ENCODE results near the gene OSBPL5. TPM values are rescaled to one million over a fixed set of nuclear protein-coding genes. Genes with fewer than 3 reads are reported as not detected.

OSBPL5 gene
- total and polyA plus RNA-seq, 2 donors from 2014 or later = 8.5 to 63.0 TPM

- DNase-seq (peak in 2 of 5 donors; percentile 45 to 62), FAIRE-seq (no peak)
- no peaks in the 10 kb centered on the region for H3K27me3 ChIP-seq (ENCODE audit: control insufficient read depth, insufficient read depth, low read length)
- no peak overlapping the region for H3K27ac ChIP-seq (ENCODE audit: low read depth in 2 of 2, low read length in 2 of 2)
- no peaks in the 10 kb centered on the region for H3K36me3 ChIP-seq (ENCODE audit: control insufficient read depth in 2 of 3, insufficient read depth in 3 of 3, low read length in 3 of 3)
- H3K4me3 ChIP-seq (ENCODE audit: low read length in 3 of 3) = no peak overlapping the region
- H3K9me3 ChIP-seq (ENCODE audit: control insufficient read depth in 2 of 3, insufficient read depth in 1 of 3, low read length in 3 of 3) = no peaks in the 10 kb centered on the region
- no peak for TF ChIP-seq CTCF (IDR thresholded peaks at IDR 0.05; ENCODE audit: borderline replicate concordance, extremely low read depth, insufficient read depth)
- intact Hi-C loops (cut with DNase I) = no loop called here
- peaks cover 0 to 35% (median 21%) of the 10 kb centered on the region in 3 donors for H3K4me1 ChIP-seq (ENCODE audit: control insufficient read depth in 2 of 3, insufficient read depth in 2 of 3, low read depth in 1 of 3, low read length in 3 of 3)
- H3K9ac ChIP-seq (ENCODE audit: low read length in 3 of 3) = no peak overlapping the region
Measured at GRCh38 chr11:3162410-3163240, 2.5 kb downstream of the OSBPL5 start.

- intact Hi-C loops (cut with DNase I) = no loop called here
- no peak for TF ChIP-seq CTCF (IDR thresholded peaks at IDR 0.05; ENCODE audit: borderline replicate concordance, extremely low read depth, insufficient read depth)
- H3K4me1 ChIP-seq (ENCODE audit: control insufficient read depth in 2 of 3, insufficient read depth in 2 of 3, low read depth in 1 of 3, low read length in 3 of 3) = peaks cover 0 to 41% (median 26%) of the 10 kb centered on the region in 3 donors
- H3K9me3 ChIP-seq (ENCODE audit: control insufficient read depth in 2 of 3, insufficient read depth in 1 of 3, low read length in 3 of 3) = no peaks in the 10 kb centered on the region
- no peak overlapping the region for H3K9ac ChIP-seq (ENCODE audit: low read length in 3 of 3)
- H3K27ac ChIP-seq (ENCODE audit: low read depth in 2 of 2, low read length in 2 of 2) = peak overlapping the region in 1 of 2 donors; percentile 57
- no peaks in the 10 kb centered on the region for H3K27me3 ChIP-seq (ENCODE audit: control insufficient read depth, insufficient read depth, low read length)
- no peaks in the 10 kb centered on the region for H3K36me3 ChIP-seq (ENCODE audit: control insufficient read depth in 2 of 3, insufficient read depth in 3 of 3, low read length in 3 of 3)
- H3K4me3 ChIP-seq (ENCODE audit: low read length in 3 of 3) = no peak overlapping the region
- FAIRE-seq (no peak), DNase-seq (peak in 2 of 5 donors; percentile 39 to 49)
Measured at GRCh38 chr11:3161720-3162409, 3.2 kb downstream of the OSBPL5 start.

- intact Hi-C loops (cut with DNase I) = no loop called here
Measured at GRCh38 chr11:3161309-3161708, 3.8 kb downstream of the OSBPL5 start.

More at GRCh38 chr11:3161309-3161708, 3.8 kb downstream of the OSBPL5 start:
- Histone ChIP-seq H3K36me3 (ENCODE audit: control insufficient read depth in 2 of 3, insufficient read depth in 3 of 3, low read length in 3 of 3) (no peaks in the 10 kb centered on the region), H3K9ac (ENCODE audit: low read length in 3 of 3) (no peak overlapping the region), H3K27me3 (ENCODE audit: control insufficient read depth, insufficient read depth, low read length) (no peaks in the 10 kb centered on the region), H3K27ac (ENCODE audit: low read depth in 2 of 2, low read length in 2 of 2) (peak overlapping the region in 1 of 2 donors; percentile 57), H3K4me3 (ENCODE audit: low read length in 3 of 3) (no peak overlapping the region), H3K4me1 (ENCODE audit: control insufficient read depth in 2 of 3, insufficient read depth in 2 of 3, low read depth in 1 of 3, low read length in 3 of 3) (peaks cover 0 to 47% (median 31%) of the 10 kb centered on the region in 3 donors), H3K9me3 (ENCODE audit: control insufficient read depth in 2 of 3, insufficient read depth in 1 of 3, low read length in 3 of 3) (no peaks in the 10 kb centered on the region)
- DNase-seq = peak in 2 of 5 donors; percentile 54 to 81
- no peak for FAIRE-seq
- TF ChIP-seq CTCF (IDR thresholded peaks at IDR 0.05; ENCODE audit: borderline replicate concordance, extremely low read depth, insufficient read depth) = no peak
